Measurements from ENCODE around the gene SULF2. TPM values are rescaled to one million over a fixed set of nuclear protein-coding genes. Genes with fewer than 3 reads are reported as not detected.

The SULF2 gene
- total and polyA plus RNA-seq, 2 of the 13 experiments (the other 11 are each of a cell fraction or from before 2014, with no cell fraction given): 7.2 to 50.9 TPM

GRCh38 chr20:47618479-47618878 is 166.8 kb downstream of the SULF2 start:
- Histone ChIP-seq H3K9ac (ENCODE audit: insufficient read depth, low read depth, low read length) (no peak overlapping the region), H4K20me1 (ENCODE audit: insufficient read depth, low read length) (peaks cover 11% of the 10 kb centered on the region; the same call in 1 of the 2 replicates), H3K27me3 (ENCODE audit: control insufficient read depth in 1 of 2, insufficient read depth in 2 of 2, low read length in 2 of 2) (no peaks in the 10 kb centered on the region), H3K4me2 (ENCODE audit: low read depth, low read length) (no peak overlapping the region), H3K9me3 (ENCODE audit: low read length) (no peaks in the 10 kb centered on the region), H3K36me3 (replicated peaks in 1 of 2; ENCODE audit: control insufficient read depth in 1 of 2, insufficient read depth in 2 of 2, low read length in 2 of 2) (peaks cover 2 to 15% of the 10 kb centered on the region in 2 experiments; a peak in 3 of 5 replicates), H2AFZ (ENCODE audit: low read length) (no peak overlapping the region), H3K79me2 (ENCODE audit: insufficient read depth, low read length) (peaks cover 38% of the 10 kb centered on the region), H3K27ac (ENCODE audit: extremely low read length, insufficient read depth, low read length) (no peak overlapping the region), H3K4me3 (replicated peaks in 1 of 3; ENCODE audit: insufficient read depth in 1 of 3, low read depth in 2 of 3, low read length in 3 of 3) (no peak overlapping the region), H3K4me1 (ENCODE audit: insufficient read depth, low read length) (no peaks in the 10 kb centered on the region)
- no peak for DNase-seq (ENCODE audit: low spot score)
- in situ Hi-C loops (cut with HindIII; ENCODE audit: extremely low pct_ligation_motif_present, low pct_unique_long_range_greater_than_20kb) (no loop called here), intact Hi-C loops (cut with micrococcal nuclease; ENCODE audit: unreplicated experiment) (no loop called here)
- no peak for FAIRE-seq
- TF ChIP-seq RBM22 (optimal IDR thresholded peaks at IDR 0.05; ENCODE audit: low read length) (no peak), DR1 (CRISPR knock-in tag; IDR thresholded peaks at IDR 0.05) (no peak), MAX (IDR thresholded peaks at IDR 0.05) (no peak), ZNF720 (CRISPR knock-in tag; IDR thresholded peaks at IDR 0.05) (no peak), SALL1 (CRISPR knock-in tag; IDR thresholded peaks at IDR 0.05) (no peak), ZEB1 (IDR thresholded peaks at IDR 0.05; ENCODE audit: insufficient replicate concordance, low read depth) (no peak), RFXANK (CRISPR knock-in tag; IDR thresholded peaks at IDR 0.05) (no peak), ZNF746 (CRISPR knock-in tag; IDR thresholded peaks at IDR 0.05) (no peak), RFX1 (IDR thresholded peaks at IDR 0.05) (no peak), ZSCAN20 (CRISPR knock-in tag; IDR thresholded peaks at IDR 0.05; ENCODE audit: borderline replicate concordance) (no peak), TBX2 (CRISPR knock-in tag; IDR thresholded peaks at IDR 0.05; ENCODE audit: borderline replicate concordance) (no peak), PHB2 (IDR thresholded peaks at IDR 0.05; ENCODE audit: partially characterized antibody) (no peak), IRF1 (CRISPR knock-in tag; IDR thresholded peaks at IDR 0.05; ENCODE audit: low read depth) (no peak), ZNF616 (CRISPR knock-in tag; IDR thresholded peaks at IDR 0.05; ENCODE audit: low read depth) (no peak), HNF4A (CRISPR knock-in tag; IDR thresholded peaks at IDR 0.05) (no peak), ZNF83 (CRISPR knock-in tag; IDR thresholded peaks at IDR 0.05; ENCODE audit: borderline replicate concordance) (no peak)
- TF ChIP-seq, protein P1, sequence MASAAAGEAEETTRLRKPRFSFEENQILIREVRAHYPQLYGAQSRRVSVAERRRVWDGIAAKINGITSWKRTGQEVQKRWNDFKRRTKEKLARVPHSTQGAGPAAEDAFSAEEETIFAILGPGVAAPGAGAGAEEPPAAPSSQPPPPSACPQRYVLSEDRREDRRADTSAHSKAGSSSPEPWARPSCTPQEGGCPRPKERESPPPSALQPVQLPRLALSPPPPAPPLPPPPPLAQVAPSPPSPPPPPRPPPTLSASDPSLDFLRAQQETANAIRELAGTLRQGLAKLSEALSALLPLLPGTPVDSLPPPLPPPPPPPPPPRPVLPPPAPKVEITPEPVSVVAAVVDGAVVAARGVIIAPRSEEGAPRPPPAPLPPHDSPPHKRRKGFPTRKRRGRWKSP (CRISPR knock-in tag; IDR thresholded peaks at IDR 0.05): no peak
- TF ChIP-seq, protein P2, sequence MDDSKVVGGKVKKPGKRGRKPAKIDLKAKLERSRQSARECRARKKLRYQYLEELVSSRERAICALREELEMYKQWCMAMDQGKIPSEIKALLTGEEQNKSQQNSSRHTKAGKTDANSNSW (CRISPR knock-in tag; IDR thresholded peaks at IDR 0.05; ENCODE audit: borderline replicate concordance): no peak
- TF ChIP-seq, protein P3, sequence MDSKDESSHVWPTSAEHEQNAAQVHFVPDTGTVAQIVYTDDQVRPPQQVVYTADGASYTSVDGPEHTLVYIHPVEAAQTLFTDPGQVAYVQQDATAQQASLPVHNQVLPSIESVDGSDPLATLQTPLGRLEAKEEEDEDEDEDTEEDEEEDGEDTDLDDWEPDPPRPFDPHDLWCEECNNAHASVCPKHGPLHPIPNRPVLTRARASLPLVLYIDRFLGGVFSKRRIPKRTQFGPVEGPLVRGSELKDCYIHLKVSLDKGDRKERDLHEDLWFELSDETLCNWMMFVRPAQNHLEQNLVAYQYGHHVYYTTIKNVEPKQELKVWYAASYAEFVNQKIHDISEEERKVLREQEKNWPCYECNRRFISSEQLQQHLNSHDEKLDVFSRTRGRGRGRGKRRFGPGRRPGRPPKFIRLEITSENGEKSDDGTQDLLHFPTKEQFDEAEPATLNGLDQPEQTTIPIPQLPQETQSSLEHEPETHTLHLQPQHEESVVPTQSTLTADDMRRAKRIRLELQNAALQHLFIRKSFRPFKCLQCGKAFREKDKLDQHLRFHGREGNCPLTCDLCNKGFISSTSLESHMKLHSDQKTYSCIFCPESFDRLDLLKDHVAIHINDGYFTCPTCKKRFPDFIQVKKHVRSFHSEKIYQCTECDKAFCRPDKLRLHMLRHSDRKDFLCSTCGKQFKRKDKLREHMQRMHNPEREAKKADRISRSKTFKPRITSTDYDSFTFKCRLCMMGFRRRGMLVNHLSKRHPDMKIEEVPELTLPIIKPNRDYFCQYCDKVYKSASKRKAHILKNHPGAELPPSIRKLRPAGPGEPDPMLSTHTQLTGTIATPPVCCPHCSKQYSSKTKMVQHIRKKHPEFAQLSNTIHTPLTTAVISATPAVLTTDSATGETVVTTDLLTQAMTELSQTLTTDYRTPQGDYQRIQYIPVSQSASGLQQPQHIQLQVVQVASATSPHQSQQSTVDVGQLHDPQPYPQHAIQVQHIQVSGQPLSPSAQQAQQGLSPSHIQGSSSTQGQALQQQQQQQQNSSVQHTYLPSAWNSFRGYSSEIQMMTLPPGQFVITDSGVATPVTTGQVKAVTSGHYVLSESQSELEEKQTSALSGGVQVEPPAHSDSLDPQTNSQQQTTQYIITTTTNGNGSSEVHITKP (CRISPR knock-in tag; IDR thresholded peaks at IDR 0.05; ENCODE audit: low read depth): no peak
- TF ChIP-seq, protein P4, sequence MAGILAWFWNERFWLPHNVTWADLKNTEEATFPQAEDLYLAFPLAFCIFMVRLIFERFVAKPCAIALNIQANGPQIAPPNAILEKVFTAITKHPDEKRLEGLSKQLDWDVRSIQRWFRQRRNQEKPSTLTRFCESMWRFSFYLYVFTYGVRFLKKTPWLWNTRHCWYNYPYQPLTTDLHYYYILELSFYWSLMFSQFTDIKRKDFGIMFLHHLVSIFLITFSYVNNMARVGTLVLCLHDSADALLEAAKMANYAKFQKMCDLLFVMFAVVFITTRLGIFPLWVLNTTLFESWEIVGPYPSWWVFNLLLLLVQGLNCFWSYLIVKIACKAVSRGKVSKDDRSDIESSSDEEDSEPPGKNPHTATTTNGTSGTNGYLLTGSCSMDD (CRISPR knock-in tag; IDR thresholded peaks at IDR 0.05): no peak
- ChIA-PET POLR2A (no interaction called here), CTCF (ENCODE audit: low intra/inter-chr PET ratio, low total read pairs) (no interaction called here)
- ATAC-seq: no peak
- no TSS peak for BruUV-seq (replicated peaks)
- 98% methylated on average over 6 of the region's 6 CpGs for WGBS (ENCODE audit: low lambda C conversion rate)

Measured in HepG2 (cell line).